ENCODE measurements around the gene MED29. TPM values are rescaled to one million over a fixed set of nuclear protein-coding genes. Genes with fewer than 3 reads are reported as not detected.

The MED29 gene
- total and polyA plus RNA-seq, 2 of the 13 experiments (the other 11 are each of a cell fraction or from before 2014, with no cell fraction given) = 14.0 to 19.7 TPM

DNA sequence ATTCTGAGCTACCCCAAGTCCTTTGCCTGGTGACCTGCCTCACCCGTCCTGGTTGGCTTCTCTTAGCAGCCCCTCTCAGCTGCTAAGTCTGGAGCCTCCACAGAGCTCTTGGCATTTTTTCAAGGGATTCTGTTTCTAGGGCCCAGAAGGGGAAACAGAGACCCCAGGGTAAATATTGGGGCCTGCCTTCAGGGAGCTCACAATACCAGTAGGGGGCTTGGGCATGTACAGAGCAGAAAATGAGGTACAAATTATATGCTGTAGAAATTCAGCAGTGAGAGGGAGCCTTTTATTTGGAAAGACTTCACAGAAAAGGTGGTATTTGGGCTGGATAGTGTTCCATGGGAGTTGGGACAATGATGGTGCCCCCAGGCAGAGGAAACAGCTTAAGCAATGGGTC, 45.2 kb upstream of the MED29 start:
- Histone ChIP-seq H3K27ac (ENCODE audit: extremely low read length, insufficient read depth, low read length) (no peak overlapping the region), H4K20me1 (ENCODE audit: insufficient read depth, low read length) (no peaks in the 10 kb centered on the region; the same call in none of the 2 replicates), H3K4me2 (ENCODE audit: low read depth, low read length) (no peak overlapping the region), H3K27me3 (ENCODE audit: control insufficient read depth in 1 of 2, insufficient read depth in 2 of 2, low read length in 2 of 2) (no peaks in the 10 kb centered on the region; a peak in 1 of 5 replicates), H3K9me3 (ENCODE audit: low read length) (no peaks in the 10 kb centered on the region), H3K9ac (ENCODE audit: insufficient read depth, low read depth, low read length) (no peak overlapping the region), H3K79me2 (ENCODE audit: insufficient read depth, low read length) (peaks cover 41% of the 10 kb centered on the region), H2AFZ (ENCODE audit: low read length) (no peak overlapping the region), H3K36me3 (replicated peaks in 1 of 2; ENCODE audit: control insufficient read depth in 1 of 2, insufficient read depth in 2 of 2, low read length in 2 of 2) (peaks cover 3 to 32% of the 10 kb centered on the region in 2 experiments; a peak in 4 of 5 replicates), H3K4me1 (ENCODE audit: insufficient read depth, low read length) (peaks cover 36% of the 10 kb centered on the region), H3K4me3 (replicated peaks in 1 of 3; ENCODE audit: insufficient read depth in 1 of 3, low read depth in 2 of 3, low read length in 3 of 3) (no peak overlapping the region)
- BruUV-seq (replicated peaks) = no TSS peak
- TF ChIP-seq ZNF333 (CRISPR knock-in tag; IDR thresholded peaks at IDR 0.05; ENCODE audit: borderline replicate concordance) = no peak
- no peak for TF ChIP-seq ZNF468 (CRISPR knock-in tag; IDR thresholded peaks at IDR 0.05)
- no peak for TF ChIP-seq ZNF660 (CRISPR knock-in tag; IDR thresholded peaks at IDR 0.05; ENCODE audit: borderline replicate concordance, low read depth)
- no peak for TF ChIP-seq YY1 (IDR thresholded peaks at IDR 0.05; ENCODE audit: insufficient read depth, insufficient replicate concordance, low read depth, low read length)
- no peak for TF ChIP-seq SETDB1 (CRISPR knock-in tag; IDR thresholded peaks at IDR 0.05; ENCODE audit: borderline replicate concordance)
- TF ChIP-seq ADNP (CRISPR knock-in tag; IDR thresholded peaks at IDR 0.05) = no peak
- TF ChIP-seq ZNF790 (CRISPR knock-in tag; IDR thresholded peaks at IDR 0.05; ENCODE audit: borderline replicate concordance) = no peak
- FAIRE-seq (no peak), DNase-seq (ENCODE audit: low spot score) (no peak), ATAC-seq (no peak)
- ChIA-PET POLR2A (interaction anchor here (1.2 kb wide), 1 partner anchor 90 kb away, joined by 3 read pairs; the partner anchor contains the start of gene RPS16), CTCF (ENCODE audit: low intra/inter-chr PET ratio, low total read pairs) (no interaction called here)
- in situ Hi-C loops (cut with HindIII; ENCODE audit: extremely low pct_ligation_motif_present, low pct_unique_long_range_greater_than_20kb) (no loop called here), intact Hi-C loops (cut with micrococcal nuclease; ENCODE audit: unreplicated experiment) (no loop called here)
- 93% methylated on average over 1 of the region's 1 CpG for WGBS (ENCODE audit: low lambda C conversion rate)

DNA sequence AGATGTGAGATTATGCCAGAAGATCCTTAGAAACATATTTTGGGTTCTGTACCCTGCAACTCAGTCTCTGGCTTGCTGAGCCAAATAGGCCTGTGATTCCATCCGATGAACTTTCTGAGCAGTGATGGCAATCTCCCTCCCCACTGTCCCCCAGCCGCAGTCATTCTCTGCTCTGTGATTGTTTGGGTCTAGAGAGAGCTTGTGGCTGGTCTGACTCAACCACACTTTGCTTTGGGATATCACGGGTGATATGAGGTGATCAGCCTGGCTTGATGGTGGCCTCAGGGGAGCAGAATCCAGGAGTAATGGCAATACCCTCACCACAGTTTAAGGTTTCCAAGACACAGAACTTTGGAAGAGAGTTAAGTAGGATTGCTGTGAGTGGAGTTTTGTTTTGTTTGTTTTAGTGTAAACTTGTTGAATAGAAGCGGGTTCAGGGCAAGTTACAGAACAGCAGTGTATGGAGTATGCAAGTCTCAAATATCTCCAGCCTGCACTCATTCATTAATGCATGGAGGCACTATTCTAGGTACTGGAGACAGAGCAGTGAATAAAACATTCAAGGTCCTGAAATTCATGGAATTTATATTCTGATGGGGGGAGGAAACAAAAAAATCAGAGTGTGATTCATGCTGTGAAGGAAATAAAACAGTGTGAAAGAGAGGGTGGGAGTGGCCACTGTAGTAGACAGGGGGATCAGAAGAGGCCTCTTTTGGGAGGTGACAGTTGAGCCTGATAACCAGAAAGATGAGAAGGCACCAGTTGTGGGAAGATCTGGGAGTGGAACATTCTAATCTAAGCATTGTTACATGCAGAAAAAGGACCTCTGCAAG, 43.6 kb upstream of the MED29 start:
- DNase-seq (ENCODE audit: low spot score) = no peak
- CTCF ChIA-PET (ENCODE audit: low intra/inter-chr PET ratio, low total read pairs) = no interaction called here
- no peak overlapping the region for H3K4me3 ChIP-seq (replicated peaks in 1 of 3; ENCODE audit: insufficient read depth in 1 of 3, low read depth in 2 of 3, low read length in 3 of 3)
- H2AFZ ChIP-seq (ENCODE audit: low read length) = no peak overlapping the region
- no peaks in the 10 kb centered on the region; the same call in none of the 2 replicates for H4K20me1 ChIP-seq (ENCODE audit: insufficient read depth, low read length)
- no peak for ATAC-seq
- H3K27me3 ChIP-seq (ENCODE audit: control insufficient read depth in 1 of 2, insufficient read depth in 2 of 2, low read length in 2 of 2) = no peaks in the 10 kb centered on the region
- peaks cover 36% of the 10 kb centered on the region for H3K4me1 ChIP-seq (ENCODE audit: insufficient read depth, low read length)
- FAIRE-seq = no peak
- POLR2A ChIA-PET = interaction anchor here (0.8 to 1.2 kb wide), 2 partner anchors 54 to 88 kb away, joined by 3 read pairs; partner anchors contain the start of gene RPS16
- BruUV-seq (replicated peaks) = no TSS peak
- H3K4me2 ChIP-seq (ENCODE audit: low read depth, low read length) = no peak overlapping the region
- no peak overlapping the region for H3K27ac ChIP-seq (ENCODE audit: extremely low read length, insufficient read depth, low read length)
- 97% methylated on average over 4 of the region's 4 CpGs for WGBS (ENCODE audit: low lambda C conversion rate)
- no peak overlapping the region for H3K9ac ChIP-seq (ENCODE audit: insufficient read depth, low read depth, low read length)
- peaks cover 41% of the 10 kb centered on the region for H3K79me2 ChIP-seq (ENCODE audit: insufficient read depth, low read length)
- in situ Hi-C loops (cut with HindIII; ENCODE audit: extremely low pct_ligation_motif_present, low pct_unique_long_range_greater_than_20kb) (no loop called here), intact Hi-C loops (cut with micrococcal nuclease; ENCODE audit: unreplicated experiment) (no loop called here)
- H3K36me3 ChIP-seq (replicated peaks in 1 of 2; ENCODE audit: control insufficient read depth in 1 of 2, insufficient read depth in 2 of 2, low read length in 2 of 2) = peaks cover 3 to 46% of the 10 kb centered on the region in 2 experiments; a peak in 4 of 5 replicates
- H3K9me3 ChIP-seq (ENCODE audit: low read length) = no peaks in the 10 kb centered on the region
- TF ChIP-seq ARNT (IDR thresholded peaks at IDR 0.05) (no peak), KMT2A (CRISPR knock-in tag; IDR thresholded peaks at IDR 0.05) (no peak), ZBTB1 (CRISPR knock-in tag; IDR thresholded peaks at IDR 0.05; ENCODE audit: borderline replicate concordance) (no peak), ZNF577 (CRISPR knock-in tag; IDR thresholded peaks at IDR 0.05; ENCODE audit: borderline replicate concordance, low read depth) (no peak), MZF1 (CRISPR knock-in tag; IDR thresholded peaks at IDR 0.05; ENCODE audit: borderline replicate concordance) (no peak), NPAS2 (CRISPR knock-in tag; IDR thresholded peaks at IDR 0.05; ENCODE audit: borderline replicate concordance) (no peak), ZBTB2 (CRISPR knock-in tag; IDR thresholded peaks at IDR 0.05; ENCODE audit: low read depth) (no peak), HCFC1 (IDR thresholded peaks at IDR 0.05; ENCODE audit: low read depth, low read length) (no peak), PAWR (CRISPR knock-in tag; IDR thresholded peaks at IDR 0.05; ENCODE audit: borderline replicate concordance) (no peak), FOXJ3 (CRISPR knock-in tag; IDR thresholded peaks at IDR 0.05; ENCODE audit: borderline replicate concordance) (no peak), ELF3 (CRISPR knock-in tag; IDR thresholded peaks at IDR 0.05) (no peak)

Measured in HepG2 (cell line).